ENCODE data around the gene LYST.
A peak's percentile ranks its signal among the peaks of the same experiment; 100 is the strongest.
"Not testable (repeated sequence)": the region's sequence is repeated elsewhere in the genome, so short reads cannot be mapped to it uniquely, and the experiment has no call there.

Gene LYST

DNA sequence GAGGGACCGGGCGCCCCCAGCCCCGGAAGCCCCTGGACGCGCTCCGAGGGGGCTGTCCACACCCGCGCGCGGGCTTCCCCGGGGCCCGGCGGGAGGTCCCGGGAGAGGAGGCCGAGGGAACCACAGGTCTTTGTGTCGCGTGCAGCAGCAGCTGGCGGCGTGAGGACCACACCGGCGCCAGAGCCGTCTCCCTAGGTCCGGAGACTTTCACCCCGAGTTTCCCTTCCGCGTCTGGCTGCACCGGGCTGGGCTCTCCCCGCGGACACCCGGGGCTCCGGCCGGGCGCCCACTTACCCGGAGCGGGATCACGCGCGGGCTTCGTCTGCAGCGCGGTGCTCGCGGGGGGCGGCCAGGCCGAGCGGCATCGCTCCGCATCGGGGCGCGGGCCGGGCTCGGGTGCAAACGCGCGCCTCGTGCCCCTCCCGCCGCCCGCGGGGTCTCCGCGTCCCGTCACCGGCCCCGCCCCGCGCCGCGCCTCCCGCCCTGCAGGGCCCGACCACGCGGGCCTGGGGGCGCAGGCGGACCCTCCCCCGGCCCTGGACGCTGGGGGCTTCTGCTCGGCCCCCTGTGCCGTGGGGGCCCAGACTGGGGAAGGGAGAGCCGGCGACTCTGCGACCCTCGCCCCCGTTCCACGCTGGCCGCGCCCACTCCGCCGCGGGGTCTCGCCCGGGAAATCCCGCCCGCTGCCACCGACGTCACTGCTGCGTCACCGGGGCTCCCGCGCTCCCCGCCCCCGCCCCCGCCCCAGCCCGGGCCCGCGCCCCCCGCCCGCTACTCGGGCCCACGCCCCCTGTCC lies 217.1 kb downstream of the LYST start, which contains the start of gene GNG4:
Gene GNG4 (minus strand): TSS at position 417 of the 796 bp plus-strand sequence. CDS start 65,946 bp downstream, outside the sequence.
- no peak for DNase-seq

DNA sequence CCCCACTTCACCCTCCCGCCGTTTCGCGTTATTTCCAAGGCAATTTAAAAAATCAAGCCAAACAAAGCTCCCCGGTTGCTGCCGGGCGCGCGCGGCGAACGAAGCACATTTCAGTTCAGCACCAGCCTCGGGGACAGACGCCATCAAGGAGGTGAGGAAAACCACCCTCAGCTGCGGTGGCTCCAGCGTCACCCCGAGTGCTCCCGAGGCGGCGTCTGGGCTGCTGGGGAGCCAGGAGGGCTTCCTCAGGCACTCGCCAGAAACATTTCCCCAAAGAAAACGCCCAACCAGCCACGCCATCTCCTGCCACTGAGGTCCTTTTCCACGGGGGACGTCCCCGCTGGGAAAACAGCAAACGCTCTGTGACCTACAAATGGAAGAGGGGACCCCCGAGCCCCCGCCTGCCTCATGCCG lies 217.7 kb downstream of the LYST start:
- peak; percentile 70 for DNase-seq

DNA sequence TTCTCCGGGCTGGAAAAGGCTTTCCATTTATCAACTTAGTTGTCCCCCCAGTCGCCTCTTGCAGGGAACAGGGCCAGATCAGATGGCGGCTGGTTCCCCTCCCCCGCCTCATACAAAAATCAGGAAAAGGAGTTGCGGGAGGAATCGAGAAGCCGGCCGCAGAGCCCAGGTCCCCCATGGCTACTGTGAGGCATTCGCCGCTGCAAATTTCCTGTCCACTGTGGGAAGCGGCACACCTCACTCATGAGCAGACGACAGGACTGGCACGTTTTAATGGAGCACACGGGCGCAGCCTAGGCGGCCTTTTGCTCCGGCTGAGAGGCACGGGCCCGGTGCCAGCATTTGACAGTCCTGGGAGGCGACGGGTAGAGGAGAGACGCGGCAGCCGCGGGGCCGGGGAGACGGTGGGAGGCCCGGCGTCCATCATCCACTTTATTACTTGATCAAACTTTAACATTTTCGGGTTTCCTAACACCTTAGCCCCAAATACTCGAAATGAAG lies 218.2 kb downstream of the LYST start:
- DNase-seq = no peak

GRCh38 chr1:235647537-235647936 lies 219.2 kb downstream of the LYST start:
- DNase-seq = not testable (repeated sequence)

GRCh38 chr1:235646463-235646862 lies 220.2 kb downstream of the LYST start:
- no peak for DNase-seq

- no peak for DNase-seq
Observed at GRCh38 chr1:235644693-235645305, 221.9 kb downstream of the LYST start.

DNA sequence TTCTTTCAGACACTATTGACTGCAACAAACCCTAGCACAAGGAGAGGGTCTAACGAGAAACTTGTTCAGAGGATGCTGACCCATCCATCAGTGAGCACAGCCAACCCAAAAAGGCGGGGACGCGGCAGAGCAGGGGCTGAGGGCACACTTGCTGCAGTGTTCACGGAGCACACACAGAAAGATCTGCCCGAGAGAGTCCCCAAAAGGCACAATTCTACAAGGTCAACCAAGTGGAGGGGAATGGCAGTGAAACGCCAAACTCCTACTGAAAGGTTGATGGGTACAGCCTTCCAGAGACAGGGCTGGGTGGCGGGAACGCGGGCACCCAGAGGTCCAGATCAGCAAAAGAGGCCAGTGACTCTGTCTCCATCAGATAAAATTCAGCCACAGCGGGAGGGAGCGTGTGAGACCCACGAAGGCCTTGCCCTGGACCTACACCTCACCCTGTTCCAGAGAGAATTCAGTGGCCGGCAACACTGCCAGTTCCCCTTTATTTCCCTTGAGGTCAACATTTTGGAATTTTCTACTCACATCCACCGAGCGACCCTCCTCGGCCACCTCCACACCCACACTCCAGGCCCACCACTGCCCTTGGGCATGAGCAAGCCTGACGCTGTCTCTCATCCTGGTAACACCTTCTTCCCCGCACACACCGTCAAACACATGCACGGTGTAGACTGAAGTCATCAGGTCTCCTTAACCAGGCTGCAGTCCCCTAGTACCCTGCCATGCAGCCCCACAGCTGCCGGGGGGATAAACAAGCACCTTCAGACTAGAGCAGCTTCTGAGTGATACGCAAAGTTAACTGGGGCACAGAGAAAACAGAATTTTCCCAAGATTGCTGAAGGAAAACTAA lies 222.6 kb downstream of the LYST start:
- DNase-seq = no peak

- no peak for DNase-seq
Observed at GRCh38 chr1:235642943-235643371, 223.7 kb downstream of the LYST start.

- peak; percentile 22 for DNase-seq
Observed at GRCh38 chr1:235642011-235642942, 224.4 kb downstream of the LYST start.

GRCh38 chr1:235640580-235640979 lies 226.1 kb downstream of the LYST start:
- no peak for DNase-seq

DNA sequence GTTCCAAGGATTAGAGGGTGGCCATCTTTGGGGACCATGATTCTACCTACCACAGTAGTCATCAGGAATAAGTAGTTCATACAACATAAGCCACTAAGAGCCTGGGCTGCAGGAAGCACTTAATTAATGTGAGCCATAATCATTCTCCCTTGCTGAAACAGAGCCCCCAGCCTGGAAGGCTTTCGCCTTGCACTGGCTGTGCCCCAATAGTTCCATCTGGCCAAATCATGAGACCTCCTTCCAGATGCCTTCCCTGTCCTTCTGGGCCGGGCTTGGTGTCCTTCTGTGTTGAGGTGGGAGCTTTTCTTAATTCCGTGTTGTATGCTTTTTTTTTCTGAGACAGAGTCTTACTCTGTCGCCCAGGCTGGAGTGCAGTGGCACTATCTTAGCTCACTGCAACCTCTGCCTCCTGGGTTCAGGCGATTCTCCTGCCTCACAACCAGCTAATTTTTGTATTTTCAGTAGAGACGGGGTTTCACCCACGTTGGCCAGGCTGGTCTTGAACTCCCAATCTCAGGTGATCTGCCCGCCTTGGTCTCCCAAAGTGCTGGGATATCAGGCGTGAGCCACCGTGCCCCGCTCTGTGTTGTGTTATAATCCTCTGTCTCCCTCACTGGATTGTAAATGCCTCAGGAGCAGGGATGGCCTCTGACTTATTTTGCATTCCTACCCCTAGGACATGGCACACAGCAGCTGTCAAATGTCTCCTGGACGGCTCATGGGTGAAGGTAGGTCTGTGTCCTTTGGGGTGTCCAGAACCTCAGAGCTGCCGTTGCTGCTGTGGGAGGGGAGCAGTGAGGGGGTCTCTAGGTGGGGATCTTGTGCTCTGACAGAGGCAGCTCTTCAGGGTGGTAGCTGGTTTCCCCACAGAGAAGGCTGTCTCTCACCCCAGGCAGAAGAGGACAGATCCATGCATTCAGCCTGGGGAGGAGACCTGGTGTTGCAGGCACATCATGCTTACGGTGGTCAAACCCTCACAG lies 227.2 kb downstream of the LYST start:
- no peak for DNase-seq

GRCh38 chr1:235638612-235639011 lies 228.1 kb downstream of the LYST start:
- not testable (repeated sequence) for DNase-seq

GRCh38 chr1:235637756-235638534 lies 228.8 kb downstream of the LYST start:
- DNase-seq = no peak

DNA sequence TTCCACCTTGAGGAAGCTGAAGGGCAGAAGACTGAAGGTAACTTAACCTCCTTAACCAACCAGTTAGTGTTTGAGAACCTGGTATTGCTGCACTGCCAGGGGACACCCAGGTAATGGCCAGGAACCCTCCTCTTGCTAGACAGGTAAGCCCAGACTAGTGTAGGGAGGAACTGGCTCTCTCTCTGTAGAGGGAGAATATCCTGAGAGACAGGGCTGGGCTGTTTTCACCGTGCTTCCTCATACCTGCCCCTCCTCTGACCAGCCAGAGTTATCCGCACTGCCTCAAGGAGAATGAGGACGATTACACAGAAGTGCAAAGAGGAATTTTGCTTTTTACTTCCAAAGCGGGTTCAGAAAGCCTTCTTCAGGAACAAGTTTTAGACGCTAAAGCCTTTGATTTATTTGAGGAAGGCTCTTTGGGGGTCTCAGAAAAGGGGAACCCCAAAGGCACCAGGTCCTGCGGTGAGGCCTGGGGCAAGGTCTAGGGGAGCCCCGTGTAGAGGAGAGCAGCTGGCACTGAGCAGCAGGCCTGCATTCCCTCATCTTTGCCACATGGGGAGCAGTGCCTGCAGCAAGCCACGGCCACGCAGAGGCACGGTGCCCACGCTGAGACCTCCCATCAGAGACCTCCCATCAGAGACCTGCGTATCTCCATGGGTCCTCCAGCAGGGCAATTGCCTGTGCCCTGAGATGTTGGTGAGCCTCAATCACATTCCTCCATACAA lies 230.6 kb downstream of the LYST start:
- DNase-seq = no peak

DNA sequence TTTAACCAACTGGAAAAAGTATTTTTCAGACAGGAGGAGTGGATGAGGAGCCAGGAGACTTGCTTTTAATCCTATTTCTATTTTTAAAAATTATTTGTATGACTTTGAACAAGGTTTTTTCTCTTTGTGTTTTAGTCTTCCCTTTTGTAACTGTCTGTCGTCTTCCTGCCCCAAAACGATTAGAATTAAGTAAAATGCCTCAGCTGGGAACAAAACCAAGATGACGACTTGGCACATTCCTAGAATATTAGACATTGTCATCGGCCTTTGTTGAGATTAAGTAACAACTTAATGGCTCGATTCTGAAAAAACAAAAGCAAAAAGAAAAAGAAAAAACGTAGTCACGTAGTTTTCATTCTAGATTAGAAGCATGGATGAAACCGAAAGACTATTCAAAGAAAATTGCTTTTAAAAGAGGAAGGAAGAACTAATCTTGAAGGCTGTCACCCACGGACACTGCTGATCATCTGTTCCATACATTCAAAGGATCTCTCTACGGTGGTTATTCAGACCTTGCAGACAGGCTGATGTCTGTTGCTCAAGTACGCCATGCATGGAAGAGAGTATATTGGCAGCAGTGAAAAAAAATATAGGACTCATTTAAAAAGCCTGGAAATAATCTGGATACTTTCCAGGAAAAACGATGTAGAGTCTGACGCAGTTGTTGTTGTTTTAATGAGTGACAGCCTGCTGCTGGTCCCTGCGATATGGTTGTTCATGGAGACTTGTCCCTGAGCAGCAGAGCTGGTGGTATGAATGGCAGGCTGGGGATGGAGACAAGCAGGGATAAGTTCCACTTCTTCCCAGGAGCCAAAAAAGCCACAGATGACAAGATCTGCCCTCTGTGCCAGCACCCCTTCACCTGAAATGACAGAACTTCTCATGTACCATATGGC lies 234.0 kb downstream of the LYST start:
- peak; percentile 81 for DNase-seq

GRCh38 chr1:235631816-235632215 lies 234.9 kb downstream of the LYST start:
- no peak for DNase-seq

DNA sequence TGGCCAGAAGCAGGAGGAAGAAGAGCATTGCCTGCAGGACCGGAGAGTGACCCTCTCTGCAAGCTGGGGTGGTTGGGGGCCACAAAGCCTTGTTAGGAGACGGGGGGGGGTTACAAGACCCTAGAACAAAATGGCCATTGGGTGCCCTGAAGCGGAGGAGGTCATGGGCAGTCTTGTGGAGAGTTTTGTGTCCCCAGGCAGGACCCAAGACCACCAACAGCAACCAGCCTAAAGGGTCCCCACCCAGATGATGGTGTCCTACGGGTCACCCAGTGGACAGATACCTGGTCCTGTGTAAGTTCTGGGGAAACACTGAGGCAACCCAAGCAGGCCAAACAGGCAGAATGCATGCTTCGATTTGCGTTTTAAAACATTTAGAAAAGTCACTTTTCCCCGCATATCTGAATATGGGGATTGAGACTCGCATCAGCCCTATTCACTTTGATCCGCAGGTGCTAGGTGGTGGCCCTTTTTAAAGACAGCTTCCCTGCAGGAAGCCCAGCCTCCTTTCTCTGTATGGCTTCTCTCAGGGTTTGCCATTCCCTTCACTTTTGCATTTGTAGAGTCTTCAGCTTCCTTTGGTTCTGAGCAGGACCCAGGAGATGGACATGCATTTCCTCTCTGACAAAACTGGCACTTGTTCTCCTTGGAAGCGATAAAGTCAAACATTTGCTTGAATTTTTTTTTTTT lies 238.2 kb downstream of the LYST start:
- no peak for DNase-seq

Measured in fibroblast of skin of right biceps (primary cell).